Daoy (cell line): ENCODE data around the gene TBX1. TPM values are rescaled to one million over a fixed set of nuclear protein-coding genes. Genes with fewer than 3 reads are reported as not detected.

ENCODE experiments used
- DNase-seq: peaks from one replicate; pipeline ENCODE4 v3.0.0-alpha.2; 2015; ENCODE audit warnings: low read depth
- total RNA-seq: library from RNA; depleted of rRNA; stranded (reverse); fragments of >200 nt; shearing (Covaris generic); gene quantifications from 2 replicates; pipeline ENCODE4 v1.2.3, GENCODE V29; 2014

Gene TBX1
- total RNA-seq, 1 experiment from 2014 or later: 1.6 TPM

DNA sequence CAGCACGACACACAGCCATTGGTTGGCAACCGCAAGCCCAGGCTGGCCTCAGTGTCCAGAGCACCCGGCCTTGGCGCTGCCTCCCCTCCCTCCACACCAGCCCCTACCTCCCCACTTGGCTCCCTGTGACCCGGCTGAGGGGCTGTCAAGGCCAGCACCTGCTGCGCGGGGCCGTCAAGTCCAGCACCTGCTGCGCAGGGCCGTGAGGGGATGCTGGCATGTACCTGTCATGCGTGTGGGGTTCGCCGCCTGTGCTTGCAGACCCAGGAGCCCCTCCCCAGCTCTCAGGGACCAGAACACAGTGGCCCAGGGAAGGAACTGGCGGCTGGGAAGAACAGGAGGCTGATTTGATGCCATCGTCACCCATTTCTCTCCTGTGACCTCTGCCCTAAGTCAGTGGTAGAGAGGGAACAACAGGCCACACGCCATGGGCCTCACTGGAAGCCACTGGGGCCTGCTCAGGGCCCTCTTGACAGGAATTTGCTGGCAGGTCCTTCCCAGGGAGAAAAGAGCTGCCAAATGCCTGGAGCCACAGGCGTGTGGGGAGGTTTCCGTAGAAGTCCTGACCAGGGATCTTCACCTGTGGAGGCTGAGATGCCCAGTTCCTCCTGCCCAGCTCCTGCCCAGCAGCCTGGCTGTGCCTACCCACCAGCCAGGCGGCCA lies 37.6 kb downstream of the TBX1 start:
- DNase-seq: no peak

DNA sequence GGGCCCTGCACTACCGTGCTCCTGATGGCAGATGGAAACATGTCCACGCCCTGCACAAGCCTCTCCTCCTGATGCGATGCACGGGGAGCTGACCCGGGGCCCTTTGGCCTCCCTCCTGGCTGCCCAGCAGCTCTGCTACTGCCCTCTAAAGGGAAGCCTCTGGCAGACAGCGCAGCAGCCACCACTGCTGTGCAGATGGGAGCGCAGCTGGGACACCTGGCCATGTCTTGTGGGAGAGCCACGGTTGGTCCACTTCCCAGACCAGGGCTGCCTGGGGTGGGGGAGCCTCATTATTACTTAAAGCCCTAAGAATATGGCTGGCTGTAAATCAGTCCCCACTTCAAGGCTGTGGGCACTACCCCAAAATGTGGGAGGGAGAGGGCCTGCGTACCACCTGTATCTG lies 38.3 kb downstream of the TBX1 start:
- DNase-seq: no peak

DNA sequence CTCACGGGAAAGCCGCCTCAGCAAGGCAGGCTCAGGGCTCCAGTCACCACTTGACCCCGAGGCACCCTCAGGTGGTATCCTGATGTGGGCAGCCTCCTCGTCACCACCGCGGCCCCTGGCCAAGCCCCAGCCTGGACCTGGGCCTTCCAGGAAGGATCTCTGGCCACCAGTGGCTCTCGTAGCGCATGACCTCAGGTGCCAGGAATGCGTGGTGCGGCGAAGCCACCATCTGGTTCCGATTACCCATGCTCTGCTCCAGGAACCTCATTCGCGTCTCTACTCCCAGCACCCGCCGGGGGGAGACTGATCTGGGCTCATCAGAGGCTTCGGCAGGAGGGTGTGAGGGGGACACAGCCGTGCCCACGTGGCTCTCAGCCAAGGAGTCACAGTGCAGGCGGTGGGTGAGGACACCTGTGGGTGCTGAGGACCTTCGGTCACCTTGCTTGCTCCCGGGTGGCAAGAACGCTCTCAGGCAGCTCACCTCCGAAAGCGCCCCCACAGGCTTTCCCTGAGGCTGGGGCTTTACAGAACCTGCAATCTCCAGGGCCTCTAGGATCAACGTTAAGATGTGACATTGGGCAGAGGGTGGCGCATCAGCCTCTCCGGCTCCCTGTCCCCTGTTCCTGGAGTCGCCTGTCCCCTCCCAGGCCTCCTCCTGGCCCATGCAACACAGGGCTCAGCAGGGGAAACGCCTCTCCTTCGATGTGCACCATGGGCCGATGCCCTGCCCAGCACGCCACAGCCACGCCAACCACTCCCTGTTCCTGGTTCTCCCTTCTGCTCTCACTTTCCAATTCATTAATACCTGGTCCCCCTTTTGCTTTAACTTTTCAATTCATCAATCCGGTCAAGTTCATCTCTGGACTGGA lies 39.0 kb downstream of the TBX1 start:
- peak; percentile 97 for DNase-seq

DNA sequence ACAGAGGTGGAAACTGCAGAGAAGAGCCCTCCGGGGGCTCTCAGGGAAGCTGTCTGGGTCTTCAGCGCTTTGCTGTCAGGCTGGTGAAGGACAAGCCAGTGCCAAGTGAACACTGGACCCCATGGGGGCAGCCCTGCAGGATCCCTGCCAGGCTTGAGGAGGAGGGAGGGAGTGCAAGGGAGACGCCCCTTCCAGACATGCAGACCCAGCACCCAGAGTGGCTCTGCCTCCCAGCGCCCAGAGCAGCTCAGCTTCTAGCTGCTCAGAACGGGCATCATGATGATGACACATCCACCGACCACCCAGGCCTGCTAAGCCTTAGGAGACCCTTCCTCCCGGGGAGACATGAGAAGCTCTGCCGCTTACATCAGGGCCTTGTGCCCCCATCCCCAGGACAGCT lies 39.7 kb downstream of the TBX1 start:
- no peak for DNase-seq

DNA sequence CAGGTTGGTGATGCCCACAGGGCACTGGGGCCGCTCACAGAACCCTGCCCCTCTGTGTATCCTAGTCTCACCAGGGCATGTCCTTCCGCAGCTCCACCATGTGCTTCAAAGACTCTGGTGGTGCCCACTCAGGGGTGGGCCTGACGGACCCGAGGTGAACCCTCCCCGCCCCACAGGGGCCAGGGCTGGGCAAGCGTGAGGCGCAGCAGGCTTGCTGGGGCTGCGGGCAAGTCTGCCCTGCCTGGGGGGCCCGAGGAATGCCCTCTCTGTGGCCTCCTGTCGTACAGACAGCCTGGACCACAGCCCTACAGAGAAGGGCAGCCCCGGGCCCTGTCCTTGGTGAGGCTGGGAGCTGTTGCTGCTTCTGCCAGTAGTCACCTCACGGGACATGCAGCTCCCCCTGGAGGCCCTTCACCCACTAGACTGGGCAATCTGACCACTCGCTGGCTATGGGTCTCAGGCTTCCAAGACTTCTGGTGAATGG lies 40.2 kb downstream of the TBX1 start:
- DNase-seq: peak; percentile 44

DNA sequence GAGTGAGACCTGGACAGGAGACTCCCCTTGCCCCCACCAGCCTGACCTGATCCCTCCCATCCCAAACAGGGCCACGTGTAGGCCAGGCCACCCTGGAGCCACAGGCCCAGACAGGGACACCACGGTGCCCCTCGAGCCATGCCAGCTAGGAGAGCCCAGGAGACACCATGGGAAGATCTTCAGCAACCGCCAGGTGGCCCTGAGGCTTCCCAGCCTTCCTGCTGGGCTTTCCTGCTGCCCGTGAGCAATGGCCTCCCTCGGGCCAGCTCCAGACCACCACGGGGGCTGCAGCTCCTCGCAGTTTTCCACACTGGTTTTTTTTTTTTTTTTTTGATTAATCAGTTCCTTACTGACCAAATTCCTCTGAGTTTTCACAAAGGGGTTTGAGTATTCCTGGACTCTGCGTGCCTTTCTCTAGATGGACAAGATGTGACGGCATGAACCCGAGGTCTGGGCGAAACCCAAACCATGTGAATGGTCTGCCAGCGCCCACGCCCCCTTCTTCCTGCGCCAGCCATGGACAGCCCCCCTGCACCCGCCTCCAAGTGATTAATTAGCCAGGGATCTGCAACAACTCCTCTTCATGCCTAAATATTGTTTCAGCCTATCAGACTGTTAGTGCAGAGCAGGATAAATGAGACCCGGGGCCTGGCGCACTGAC lies 40.9 kb downstream of the TBX1 start:
- DNase-seq: no peak

DNA sequence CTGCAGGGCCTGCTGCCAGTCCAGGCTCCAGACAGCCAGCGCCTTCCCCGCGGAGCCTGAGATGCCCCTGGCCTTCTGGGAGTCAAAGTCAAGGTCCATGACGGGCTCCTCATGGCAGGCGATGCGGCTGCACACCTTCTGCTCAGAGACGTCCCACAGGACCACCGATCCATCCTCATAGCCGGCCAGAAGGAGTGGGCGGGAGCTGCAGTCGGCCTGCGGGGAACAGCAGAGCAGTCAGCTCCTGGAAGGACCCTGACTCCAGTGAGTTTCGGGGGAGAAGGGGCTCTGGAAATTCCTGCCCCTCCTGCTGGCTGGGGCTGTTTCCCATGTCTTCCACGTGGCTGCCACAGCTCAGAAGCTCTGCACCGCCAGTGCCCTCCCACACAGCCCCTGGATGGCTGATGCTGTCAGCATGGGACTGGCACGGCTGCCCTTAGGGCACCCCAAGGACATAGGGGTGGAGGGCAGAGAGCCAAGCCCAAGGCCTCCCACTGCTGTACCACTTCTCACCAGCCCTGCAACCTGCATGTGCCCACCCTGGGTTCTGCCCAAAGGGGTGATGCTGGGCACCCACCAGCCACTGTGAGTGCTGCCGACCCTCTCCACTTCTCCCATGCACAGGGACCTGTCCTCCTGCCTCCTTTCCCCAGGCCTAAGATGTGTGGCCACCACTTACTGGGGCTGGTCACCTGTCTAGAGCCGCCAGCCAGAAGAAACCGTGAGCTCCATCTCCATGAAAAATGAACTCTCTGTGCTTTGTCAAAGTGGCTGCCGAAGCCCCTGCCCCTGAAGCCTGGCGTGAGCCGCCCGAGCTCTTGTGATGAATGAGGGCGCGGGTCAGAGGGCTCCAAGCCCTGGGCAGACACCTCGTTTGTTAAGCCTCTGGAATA lies 41.7 kb downstream of the TBX1 start:
- no peak for DNase-seq

DNA sequence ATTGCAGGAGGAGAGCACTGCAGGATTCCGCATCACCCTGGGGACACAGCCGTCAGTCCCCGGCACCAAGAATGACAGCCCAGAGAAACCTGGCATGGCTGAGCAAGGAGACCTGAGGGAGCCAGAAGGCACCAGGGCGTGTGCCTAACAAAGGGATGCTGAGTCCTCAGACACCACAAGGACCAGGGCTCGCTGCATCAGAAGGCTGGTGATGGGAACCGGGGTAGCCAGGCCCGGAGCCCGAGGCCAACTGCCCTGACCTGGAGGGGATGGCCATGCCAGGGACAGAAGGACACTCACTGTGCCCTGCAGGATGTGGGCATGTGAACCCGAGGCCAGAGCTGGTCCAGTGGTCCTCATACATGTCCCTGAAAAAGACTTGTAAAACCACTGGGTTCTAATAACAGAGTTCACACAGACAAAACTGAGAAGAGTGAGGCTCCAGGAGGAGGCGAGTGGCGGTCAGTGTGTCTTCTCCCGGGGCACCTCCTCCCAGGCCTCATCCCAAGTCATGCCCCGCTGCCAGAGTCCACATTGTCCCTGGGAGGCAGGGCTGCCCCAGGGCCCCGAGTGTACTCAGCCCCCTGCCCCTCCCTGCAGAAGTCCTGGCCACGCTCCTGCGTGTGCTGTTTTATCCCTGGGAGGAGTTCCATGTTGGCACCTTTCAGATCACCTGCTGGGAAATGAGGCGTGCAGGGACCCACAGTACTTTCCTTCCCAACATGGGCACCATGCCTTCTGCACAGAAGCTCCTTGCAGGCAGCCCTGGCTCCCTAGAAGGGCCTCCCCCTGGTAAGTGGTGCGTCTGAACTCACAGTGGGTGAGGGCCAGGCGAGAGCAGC lies 42.5 kb downstream of the TBX1 start:
- DNase-seq: no peak

DNA sequence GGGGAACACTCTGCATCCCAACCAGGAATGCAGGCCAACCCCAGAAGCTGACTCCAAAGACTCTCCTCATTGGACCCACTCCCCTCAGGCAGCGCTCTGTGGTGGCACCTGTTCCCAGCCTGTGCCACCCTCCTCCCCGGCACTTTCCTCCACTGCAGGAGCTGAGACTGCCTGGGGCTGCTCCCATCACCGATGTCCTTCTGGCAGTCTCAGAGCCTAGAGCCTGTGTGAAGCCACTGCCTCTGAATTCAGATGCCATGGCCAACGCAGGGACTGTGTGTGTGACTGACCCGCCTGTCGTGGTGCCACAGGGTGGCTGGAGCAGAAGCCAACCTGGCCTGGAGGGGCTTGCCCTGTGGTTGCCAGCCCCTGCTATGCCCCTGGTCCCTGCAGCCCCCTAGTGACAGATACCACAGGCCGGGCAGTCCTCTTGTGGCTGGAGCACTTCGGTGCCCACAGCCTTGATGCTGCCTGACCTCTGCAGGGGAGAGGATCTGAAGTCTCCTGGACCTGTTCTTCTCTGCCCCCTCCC lies 43.2 kb downstream of the TBX1 start:
- DNase-seq: no peak

DNA sequence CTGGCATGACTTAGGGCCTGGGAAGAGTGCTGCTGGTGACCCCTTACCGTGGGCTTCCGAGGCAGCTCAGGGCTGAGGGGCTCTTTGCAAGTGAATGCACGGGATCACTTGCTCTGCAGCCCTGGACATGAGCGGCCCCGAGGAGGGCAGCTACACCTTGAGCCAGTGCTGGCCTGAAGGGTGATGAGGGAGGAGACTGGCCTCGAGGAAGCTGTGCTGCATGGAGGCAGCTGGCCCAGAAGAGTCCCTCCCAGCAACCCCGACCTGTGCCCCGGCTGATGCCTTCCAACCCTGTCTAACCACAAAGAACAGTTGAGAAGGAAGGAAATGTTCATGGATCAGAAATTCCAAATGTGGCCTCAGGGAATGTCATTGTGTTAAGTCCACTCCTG lies 45.2 kb downstream of the TBX1 start:
- no peak for DNase-seq

DNA sequence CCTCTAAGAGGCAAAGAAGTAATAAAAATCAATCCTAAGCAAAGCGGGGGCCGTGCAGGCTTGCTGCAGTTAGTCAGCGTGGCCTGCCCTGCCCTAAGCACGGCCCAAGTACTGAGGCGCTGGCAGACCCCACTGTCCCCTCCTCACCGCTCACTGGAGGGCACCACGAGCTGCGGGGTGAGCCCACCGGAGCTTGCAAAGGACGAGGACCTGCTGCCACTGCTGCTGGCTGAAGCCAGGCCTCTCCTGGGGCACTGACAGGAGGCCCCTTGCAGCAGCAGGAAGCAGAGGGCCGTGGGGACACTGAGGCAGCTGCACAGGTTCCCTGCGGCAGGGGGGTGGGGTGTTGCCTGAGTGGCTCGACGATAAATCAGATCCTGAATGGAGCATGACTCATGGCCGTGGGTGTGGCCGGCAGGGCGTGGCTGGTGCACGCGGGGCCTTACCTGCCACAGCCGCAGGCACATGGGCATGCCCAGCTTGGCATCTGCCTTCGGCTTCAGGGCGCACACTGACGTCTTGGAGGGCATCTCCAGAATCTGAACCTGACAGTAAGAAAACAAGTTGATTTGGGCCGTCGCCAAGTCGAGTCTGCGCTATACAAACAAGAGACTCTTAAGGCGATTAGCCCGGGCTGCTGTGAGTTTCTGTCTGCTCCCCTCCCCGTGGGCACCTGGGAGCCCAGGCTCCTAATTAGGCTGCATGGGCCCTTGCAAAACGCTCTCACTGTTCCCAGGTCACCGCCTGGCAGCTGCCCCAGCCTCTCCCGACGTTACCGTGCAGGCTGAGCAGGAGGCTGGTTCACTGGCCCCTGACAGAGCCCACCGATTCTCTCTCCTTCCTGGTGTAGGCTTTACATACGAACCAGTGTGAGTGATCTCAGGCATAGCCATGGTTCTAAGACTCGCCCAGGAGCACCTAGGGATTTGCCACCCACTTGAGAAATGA lies 45.9 kb downstream of the TBX1 start:
- DNase-seq: peak; percentile 70

DNA sequence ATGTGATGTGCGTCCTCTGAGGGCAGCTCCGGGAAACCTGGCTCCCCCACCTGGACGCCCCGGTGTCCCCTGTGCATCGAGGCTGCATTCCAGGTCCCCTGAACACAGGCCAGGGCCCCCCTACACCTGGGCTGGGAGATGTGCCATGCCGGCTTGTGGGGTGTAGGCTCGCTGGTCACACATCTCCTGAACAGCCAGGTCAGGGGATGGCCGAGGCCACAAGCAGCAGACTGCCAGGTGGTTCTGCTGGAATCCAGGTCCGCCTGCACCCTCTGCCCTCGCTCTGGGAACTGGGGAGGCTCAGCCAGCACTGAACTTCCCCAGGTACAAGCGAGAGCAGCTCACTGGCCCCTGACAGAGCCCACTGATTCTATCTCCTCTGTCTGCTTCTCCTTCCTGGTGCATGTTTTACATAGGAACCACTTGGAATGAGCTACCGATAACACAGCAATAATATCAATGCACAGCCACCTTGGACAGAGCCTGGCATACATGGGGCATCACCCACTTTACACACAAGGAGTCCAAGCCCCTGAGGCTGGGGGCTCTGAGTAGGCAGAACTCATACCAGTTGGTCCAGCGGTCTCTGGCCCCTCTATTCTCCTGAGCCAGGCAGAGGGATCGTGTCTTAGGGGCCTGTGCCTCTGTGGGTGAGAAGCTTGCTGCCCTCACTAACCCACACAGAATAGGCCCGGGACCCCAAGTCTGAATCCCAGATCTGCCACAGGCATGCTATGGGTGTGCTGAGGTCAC lies 46.8 kb downstream of the TBX1 start:
- no peak for DNase-seq

DNA sequence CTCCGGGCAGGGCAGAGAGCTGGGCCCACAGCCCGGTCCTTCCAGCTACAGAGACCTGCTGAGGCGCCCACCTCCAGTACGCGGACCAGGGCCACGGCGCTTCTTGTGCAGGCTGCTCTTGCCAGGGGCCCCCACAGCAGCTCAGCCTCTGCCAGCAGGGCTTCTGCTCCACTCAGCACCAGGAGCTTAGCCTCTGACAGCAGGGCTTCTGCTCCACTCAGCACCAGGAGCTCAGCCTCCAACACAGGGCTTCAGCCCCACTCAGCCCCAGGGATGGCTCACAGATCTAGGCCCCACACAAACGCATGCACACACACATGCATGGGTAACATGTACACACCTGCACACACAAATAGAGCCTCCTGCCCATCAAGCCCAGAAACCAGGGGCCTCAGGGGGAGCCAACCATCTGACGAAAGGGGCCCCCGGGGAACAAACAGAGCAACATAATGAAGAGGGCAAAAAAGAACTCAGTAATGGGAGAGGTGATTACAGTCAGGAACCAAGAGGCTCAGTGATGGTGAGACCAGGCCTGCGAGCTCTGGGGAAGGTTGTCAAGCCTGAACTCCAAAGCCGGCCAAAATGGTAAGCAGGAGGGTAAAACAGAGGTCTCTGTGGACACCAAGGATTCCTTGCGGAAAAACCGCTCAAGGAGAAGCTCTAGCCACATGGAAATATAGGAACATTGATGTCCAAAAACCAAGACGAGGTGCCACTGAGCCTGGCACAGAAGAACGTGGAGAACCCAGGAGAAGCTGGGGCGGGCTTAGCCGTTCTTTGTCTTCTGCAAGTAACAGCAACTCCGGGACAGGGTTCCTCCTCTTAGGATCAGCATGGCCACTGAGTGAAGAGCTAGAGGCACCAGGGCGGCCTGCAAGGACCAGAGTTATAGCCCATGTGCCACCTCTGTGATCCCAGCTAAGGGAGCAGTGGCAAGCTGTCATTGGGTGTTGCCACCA lies 47.6 kb downstream of the TBX1 start:
- no peak for DNase-seq

DNA sequence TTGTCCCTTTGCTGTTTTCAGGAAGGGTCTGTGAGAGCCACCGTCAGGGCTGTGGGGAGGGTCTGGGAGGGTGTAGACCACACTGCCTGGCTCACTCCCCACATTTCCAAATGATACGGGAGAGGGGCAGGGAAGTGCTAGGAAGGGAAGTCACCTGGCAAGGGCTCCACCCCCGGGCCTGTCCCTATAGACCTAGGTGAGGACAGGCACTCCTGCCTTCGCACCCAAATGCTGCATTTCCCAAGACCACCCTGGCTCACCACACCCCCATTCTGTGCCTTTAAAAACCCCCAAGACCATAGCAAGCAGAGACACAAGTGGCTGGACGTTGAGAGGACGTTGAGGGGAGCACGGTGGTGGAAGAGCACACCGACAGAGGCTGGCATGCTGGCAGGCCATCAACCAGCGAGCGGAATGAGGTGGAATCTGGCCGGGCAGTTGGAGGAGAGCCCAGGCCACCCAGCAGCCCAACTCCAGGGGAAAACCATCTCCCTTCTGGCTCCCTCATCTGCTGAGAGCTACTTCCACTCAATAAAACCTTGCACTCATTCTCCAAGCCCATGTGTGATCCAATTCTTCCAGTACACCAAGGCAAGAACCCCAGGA lies 48.4 kb downstream of the TBX1 start:
- no peak for DNase-seq

DNA sequence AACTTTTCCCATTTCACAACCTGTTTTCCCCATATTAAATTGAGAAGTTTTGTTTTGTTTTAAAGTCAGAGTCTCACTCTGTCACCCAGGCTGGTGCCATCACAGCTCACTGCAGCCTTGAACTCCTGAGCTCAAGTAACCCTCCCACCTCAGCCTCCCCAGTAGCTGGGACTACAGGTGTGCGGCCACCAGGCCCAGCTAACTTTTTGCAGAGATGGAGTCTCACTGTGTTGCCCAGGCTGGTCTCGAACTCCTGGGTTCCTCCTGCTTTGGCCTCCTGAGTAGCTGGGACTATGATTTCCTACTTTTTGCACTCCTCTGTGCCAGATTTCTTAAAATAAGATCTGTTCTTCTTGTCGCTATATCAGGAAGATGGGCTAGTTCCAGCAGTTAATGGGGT lies 49.2 kb downstream of the TBX1 start:
- DNase-seq: no peak

DNA sequence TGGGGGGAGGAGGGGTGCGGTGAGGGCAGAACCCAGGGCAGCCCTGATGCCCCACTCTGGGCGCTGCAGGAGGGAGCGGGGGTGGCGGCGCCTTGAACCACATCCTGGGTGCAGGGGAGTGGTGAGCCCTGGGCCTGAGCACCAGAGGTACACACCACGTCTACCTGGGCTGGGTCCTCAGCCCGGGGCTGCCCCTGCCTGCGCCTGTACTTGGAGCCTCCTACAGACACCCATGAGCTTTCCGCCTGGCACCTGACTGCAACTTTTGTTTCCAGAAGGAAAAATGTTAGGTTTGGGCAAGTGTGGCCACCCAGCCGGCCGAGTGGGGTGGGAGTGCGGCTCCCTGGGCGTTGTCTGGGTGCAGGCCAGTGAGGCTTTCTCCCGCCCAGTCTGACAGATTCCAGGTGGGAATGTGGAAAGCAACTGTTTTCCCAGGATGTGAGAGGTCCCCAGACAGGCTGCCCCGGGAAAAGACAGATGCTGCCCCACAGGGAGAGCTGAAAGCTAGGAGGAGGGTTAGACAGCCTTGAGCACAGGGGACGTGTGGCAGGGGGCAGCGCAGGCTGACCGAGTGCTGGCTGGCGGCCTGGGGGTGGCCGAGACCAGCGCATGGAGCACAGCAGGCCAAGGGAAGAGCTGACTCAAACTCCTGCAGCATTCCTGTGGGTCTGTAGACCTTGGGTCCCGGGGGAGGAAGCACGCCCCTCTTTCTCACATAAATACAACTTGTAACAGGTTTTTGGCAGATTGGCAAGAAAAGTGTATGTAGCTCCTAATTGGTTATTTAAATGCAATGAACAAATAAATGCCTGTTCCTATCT lies 50.0 kb downstream of the TBX1 start:
- peak; percentile 77 for DNase-seq
